ENCODE data around the gene TNFRSF1A.

GRCh38 chr12:6336889-6337853 is 4.7 kb downstream of the TNFRSF1A start:
- TF ChIP-seq CTCF (IDR thresholded peaks at IDR 0.05), result no peak
- TF ChIP-seq POLR2AphosphoS5 (IDR thresholded peaks at IDR 0.05), result no peak
- no peak for TF ChIP-seq POLR2A (IDR thresholded peaks at IDR 0.05)
- no peak for TF ChIP-seq EP300 (IDR thresholded peaks at IDR 0.05)

Measured in sigmoid colon (tissue), 4 donors.